ENCODE results near the gene FCMR.
"Not testable (repeated sequence)": the region's sequence is repeated elsewhere in the genome, so short reads cannot be mapped to it uniquely, and the experiment has no call there.

Gene FCMR

DNA sequence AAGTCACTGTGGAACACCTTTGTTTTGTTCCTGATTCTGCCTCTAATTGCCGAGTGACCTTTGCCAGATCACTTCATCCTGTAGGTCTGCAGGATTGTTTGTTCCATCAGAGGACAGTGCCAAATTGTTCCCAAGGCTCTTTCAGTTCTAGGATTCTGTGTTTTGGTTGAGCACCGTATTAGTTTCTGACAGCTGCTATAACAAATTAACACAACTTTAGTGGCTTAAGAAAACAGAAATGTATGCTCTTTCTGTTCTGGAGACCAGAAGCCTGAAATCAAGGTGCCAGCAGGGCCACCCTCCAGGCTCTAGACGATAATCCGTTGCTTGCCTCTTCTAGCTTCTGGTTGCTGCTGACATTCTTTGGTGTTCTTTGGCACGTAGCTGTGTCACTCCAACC is 27.9 kb upstream of the FCMR start:
- DNase-seq (ENCODE audit: low spot score) = no peak

DNA sequence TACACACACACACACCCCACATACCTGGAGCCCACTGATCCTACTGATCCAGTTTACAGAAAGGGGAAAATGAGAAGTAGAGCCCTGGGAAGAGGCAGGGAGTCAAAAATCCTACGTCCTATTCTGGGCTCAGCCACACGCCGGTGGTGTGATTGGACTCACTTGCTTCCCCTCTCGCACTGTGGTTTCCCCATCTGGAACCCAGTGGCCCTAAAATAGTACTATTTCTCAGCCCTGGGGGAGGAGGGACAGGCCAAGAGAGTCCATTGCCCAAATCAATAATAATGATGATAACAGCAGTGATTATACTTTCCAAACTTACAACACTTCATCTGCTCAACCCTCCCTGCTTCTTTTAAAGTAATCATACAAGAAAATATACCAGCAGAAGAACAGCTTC is 27.5 kb upstream of the FCMR start:
- DNase-seq (ENCODE audit: low spot score) = no peak

DNA sequence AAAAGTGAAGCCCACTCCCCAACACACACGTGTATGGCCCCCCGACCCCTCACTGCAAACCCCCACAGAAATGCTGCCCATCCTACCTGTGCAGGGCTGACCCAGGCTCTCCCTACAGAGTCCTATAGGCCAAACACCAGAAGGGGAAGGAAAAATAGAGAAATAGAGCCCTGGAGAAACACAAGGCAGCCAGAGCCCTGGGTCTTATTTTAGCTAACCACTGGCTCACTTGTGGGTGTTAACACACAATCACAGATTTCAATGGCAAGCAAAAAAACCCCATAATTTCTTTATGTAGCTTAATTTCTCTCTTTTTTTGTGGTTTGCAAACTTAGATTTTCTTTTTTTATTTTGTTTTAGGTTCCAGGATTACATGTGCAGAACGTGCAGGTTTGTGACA is 25.5 kb upstream of the FCMR start:
- no peak for DNase-seq (ENCODE audit: low spot score)

DNA sequence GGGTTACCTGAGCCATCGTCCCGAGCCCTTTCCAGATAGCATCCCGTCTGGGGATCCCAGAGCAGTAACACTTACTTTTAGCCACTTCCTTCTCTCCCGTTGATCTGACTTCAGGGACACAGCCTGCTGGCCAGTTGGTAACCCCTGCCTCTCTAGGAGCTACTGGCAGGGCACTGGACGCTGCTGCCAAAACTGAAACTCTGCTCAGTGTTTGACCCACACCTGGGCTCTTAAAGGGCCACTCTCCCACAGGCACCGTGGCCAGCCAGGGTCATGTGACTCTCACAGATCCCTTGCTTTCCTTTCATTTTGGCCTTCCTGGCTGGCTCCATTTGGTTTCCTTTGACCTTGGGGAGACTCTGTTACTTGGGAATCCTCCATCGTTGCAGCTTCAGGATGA is 24.5 kb upstream of the FCMR start, which contains the start of gene PIGR:
TSS of gene PIGR (minus strand) at position 206 of the 400 bp plus-strand sequence. CDS start 5,935 bp downstream, outside the sequence.
- DNase-seq (ENCODE audit: low spot score) = no peak

DNA sequence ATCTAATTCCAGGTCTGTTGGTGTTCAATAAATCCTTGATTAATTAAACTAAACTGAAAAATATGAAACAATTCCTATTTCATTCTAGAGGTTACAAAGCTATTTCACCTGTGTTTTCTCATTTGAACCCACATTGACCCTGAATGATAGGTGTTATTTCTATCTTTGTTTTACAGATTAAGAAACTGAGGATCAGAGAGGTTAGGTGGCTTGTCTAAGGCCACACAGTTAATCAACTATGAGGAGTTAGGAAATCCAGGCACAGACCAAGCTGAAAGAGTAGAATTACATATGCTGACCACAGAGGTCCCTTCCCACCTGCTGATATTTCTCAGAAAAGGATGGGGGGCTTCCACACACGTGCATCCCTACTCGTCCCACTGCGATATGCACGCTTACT is 24.0 kb upstream of the FCMR start:
- DNase-seq (ENCODE audit: low spot score) = no peak

DNA sequence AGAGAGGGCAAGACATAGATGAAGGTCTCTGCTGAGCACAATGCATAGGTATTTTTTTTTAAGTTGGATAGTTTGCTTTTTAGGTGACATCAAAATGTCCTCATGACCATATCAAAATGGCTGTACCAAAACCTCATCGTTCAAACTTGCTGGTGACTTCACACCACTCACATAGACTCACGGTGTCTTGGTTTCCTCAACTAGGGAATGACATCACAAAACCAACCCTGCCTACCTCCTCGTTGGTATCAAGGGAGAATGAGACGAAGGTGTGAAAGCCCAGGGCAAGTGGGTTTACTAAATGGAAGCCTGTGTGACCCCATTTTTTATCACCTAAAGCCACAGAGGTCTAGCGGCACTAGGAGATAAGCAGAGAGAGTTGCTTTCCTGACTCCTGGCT is 23.0 kb upstream of the FCMR start:
- no peak for DNase-seq (ENCODE audit: low spot score)

DNA sequence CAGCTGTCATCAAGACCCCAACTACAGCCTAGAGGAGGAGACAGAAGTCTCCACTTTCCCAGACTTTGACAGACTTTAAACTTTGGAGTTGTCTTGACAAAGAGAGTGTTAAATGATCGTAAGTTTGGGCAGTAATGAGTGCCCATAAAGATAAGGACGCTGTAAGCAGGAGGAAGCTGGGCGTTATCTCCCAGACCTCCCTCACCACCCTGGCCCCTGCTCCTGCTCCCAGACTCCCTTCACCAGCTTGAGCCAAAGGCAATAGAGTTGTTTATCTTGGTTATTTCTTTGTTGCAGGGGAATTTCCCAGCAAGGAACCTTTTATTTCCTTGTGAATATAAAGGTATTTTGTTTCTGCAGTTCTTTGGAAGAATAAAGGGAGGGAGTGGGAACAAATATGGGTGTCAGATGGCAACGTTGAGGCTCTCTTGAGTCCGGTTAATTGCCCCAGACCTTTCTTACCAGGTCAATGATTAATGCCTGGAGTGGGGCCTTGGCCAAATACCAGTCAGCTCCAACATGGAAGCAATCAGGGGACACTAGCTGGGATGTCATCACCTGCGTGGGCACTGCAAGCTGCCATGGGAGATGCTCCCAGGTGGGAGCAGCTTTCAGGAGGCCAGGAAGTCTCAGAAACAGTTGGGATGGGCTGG is 20.2 kb upstream of the FCMR start:
- DNase-seq (ENCODE audit: low spot score) = peak; percentile 52

DNA sequence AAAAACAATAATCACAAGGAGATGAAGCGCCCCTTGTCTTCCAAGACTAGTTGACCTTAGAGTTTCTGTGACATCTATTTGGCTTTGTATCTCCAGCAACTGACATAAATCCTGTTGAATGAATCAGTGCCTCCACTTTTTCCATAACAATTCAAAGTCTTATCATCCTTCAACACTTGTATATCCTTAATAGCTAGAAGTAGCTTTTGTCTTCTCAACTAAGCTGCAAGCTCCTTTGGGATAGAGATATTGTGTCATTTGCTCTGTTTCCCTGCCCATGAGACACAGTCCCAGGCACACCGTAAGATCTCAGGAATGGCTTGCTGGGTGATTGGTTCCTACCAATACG is 18.8 kb upstream of the FCMR start:
- no peak for DNase-seq (ENCODE audit: low spot score)

DNA sequence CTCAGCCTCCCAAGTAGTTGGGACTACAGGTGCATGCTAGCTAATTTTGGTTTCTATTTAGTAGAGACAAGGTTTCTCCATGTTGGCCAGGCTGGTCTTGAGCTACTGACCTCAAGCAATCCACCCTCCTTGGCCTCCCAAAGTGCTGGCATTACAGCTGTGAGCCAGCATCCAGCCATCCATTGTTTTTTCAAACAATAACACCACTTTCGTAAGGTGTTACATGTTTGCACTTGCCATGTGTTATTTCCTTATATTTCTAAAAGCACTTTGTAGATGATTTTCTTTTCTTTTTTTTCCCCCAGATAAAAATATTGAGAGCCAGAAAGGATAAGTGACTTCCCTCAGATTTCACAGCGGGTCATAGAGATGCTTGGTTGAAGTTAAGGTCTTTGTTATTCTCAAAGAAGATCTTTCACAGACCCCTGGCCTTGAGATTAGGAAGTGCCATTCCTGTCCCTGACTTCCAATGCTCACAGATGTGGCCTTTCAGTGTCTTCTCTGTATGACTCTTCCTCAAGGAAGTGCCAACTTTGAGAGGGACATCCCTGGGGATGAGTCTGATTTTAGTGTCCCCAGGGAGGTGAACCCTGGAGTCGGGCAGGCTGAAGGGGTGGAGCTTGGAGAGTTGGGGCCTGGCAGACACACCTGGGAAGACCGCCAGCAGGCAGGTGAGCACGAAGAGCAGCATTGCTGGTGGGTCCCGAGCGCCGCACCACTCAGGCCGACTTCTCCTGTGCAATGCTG is 18.3 kb upstream of the FCMR start:
- DNase-seq (ENCODE audit: low spot score) = no peak

DNA sequence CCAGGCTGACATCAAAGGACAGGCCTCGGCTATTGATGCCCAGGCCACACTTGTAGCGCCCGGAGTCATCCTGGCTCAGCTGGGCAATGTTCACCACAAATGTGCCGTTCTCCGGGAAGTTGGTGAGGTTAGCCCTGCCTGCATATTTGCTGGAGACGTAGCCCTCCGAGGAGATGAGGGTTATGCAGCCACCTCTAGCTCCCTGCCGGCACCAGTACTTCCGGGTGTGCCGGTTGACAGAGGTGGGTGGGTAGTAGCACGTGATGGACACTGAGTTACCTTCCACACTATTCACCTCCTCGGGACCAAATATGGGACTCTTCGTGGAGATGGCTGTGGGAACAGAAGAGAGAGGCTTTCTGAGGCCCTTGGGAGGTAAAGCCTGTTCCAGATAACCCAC is 17.4 kb upstream of the FCMR start:
- no peak for DNase-seq (ENCODE audit: low spot score)

DNA sequence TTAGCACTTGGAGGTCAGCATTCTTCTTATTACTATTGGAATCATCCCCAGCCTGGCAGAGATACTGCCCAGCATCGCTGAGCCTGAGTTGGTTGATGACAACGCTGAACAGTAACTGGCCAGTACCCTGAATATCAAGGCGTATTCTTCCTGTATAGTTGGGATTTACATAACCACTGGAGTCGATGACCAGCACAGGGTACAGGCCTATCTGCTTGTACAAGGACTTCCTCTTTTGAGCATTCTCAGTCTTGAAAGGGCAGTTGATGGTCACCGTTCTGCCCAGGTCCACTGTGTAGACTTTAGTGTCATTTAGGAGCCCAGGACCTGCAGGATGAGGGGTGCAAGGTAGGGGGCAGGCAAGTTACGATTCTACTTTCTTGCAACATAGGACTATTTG is 15.7 kb upstream of the FCMR start:
- DNase-seq (ENCODE audit: low spot score) = no peak

DNA sequence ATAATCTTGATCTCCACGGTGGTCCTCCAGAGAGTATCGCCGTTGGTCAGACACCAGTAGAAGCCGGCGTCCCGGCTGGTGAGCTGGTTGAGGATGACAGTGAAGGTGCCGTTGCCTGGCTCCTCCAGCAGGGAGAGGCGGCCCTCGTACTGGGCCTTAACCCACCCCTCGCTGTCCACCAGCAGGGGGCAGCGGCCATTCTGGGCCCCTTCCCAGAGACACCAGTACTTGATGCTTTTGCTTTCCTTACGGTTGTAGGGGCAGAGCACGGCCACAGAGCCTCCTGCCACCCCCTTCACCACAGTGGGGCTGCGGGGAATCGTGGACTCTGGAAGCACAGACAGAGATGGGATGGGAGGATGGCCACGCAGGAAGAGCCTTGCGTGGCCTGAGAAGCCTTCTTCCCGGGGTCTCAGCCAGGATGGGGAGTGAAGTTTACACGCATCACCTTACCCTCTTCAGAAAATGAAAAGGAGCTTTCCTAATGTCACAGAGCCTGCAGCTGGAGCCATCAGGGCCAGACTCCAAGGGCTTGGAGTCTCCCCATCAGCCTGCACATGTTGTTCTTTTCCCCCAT is 13.8 kb upstream of the FCMR start:
- DNase-seq (ENCODE audit: low spot score) = peak; percentile 60

DNA sequence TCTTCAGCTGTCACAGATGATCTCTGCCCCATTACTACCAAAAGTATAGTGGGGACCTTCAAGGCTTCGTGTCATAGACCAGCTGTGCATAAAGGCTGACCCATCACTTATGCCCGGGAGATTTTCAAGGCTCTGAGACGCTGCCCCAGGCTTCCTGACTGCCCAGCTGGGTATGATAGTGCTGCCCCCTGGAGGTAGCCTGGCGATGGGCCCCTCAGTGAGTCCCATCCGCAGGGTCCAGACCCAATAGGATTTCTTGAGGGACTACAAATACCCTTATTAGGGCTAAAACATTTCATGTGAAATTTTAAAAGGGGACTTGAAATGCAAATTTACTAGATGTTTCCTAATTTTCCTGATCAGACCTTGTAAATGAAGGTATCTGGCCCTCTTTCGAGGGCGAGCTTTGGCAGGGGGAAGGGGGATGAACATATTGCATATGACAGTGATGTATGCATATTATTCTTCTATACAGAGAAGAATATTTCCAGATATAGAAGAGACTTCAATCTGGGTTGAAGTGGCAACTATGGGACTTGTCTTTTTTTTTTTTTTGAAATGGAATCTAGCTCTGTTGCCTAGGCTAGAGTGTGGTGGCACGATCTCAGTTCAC is 11.7 kb upstream of the FCMR start:
- DNase-seq (ENCODE audit: low spot score) = peak; percentile 49

DNA sequence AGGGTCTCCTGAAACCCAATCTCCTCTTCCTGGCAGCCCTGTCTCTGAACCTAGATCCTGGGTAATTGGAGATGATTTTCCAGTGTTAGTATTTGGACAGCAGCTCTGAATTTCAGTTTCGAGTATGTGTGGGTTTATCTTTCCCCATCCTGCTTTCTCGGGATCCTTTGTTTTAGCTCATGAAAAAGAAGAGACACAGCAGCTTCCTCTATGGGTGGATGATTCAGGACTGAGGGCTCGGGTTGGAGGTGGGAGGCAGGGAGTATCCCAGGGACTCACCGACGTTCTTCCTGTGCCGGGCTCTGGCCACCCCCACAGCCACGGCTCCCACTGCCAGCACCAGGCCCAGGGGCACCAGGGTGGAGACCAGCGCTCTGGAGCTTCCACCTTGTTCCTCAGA is 10.4 kb upstream of the FCMR start:
- no peak for DNase-seq (ENCODE audit: low spot score)

DNA sequence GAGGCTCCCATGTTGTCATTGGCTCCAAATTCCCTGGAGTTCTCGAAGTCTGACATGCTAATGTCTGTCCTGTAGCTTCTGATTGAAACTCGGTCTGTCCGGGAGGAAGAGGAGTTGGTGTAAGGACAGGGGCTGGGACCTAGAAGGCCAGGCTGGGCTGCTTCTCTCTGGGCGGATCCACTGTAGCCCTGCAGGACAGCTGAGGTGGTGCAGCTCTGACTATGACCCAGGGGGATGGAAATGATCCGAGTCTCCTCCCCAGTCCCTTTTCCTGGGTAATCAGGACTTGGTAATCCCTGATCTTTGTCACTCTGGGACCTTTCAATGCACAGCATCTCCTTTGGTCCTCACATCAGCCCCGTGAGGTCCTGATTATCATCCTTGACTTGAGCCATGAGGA is 10.0 kb upstream of the FCMR start:
- no peak for DNase-seq (ENCODE audit: low spot score)

DNA sequence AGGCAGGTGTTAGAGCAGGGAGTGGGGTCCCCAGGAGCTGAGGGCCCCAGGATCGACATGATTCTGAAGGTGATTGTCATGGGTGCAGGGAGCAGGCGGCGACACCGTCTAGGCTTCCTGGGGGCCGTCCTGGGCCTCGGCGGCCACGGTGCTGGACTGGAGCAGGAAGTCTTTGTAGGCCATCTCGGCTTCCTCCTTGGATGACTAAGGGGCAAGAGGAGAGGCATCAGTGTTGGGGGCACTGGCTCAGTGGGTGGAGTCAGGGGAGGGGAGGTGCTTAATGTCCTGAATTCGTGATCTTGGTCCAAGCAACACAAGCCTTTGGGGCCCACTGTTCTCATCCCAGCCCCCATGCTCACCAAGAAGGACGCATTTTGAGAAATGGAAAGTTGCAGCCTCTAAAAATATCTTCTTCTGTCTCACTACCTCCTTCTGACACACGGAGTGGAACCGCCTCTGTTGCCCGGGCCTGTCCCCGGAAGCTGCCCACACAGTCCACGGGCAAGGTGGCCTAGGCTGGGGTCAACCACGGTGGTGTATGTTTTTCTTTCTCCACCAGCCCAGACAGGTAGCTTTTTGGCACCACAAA is 8.6 kb upstream of the FCMR start:
- DNase-seq (ENCODE audit: low spot score) = no peak

DNA sequence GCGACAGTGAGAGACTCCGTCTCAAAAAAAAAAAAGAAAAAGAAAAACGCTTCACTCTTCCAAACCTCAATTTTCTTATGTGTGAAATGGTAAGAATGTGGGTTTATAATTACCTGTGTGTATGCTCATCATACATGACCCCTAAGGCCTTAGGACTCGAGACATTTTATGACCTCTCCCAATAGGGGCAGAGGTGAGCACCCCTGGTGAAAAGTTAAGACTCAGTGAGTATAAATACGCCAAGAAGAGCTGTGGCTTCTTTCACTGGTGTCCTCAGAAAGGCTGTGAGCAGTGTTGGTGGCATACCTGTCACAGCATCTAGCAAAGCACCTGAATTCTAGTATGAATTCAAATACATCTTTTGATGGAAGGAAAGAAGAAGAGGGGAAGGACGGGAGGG is 7.8 kb upstream of the FCMR start:
- no peak for DNase-seq (ENCODE audit: low spot score)

DNA sequence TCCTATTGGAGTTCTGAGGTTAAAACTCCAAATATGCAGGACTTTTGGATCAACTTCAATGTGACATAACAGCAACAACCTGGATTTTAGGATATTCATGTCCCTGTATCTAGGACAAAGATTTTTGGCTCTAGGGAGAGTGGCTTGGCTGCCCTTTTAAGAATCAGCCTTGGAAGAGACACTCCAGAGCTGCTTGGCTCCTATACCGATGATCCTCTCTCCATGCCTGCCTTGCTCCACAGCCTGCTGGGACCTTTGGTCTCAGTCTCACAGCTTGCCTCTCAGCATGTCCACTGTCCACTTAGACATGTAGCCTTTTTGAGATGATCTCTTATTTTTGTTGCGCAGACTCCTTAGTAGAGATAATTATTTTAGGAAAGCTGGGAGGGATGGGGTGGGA is 4.5 kb upstream of the FCMR start:
- no peak for DNase-seq (ENCODE audit: low spot score)

DNA sequence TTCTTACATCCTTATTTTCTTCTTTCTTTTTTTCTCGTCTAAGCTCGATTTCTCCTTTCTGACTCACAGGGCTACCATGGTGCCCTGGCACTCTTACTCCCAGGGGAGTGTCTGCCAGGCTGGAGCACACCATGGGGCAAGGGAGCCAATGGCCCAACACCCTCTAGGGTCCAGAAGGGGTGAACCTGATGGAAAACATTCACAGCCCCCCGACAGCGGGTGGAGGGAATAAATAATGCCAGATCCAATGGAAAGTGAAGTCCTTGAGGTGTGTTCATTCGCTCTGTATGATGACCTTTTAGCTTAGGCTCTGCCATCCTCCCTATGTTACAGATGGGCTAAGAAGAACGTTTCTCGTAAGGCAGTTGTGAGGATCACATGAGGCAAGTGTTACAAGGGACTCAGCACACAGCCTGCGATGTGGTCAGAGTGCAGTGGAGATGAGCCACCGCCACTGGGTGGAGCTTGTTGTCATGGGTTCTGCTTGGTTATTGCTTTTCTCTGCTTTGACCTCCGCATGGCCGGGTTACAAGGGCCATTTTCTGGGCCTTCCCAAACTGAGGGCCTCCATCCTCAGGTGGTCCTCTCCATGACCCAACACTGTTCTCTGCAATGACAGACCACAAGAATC is 3.5 kb upstream of the FCMR start:
- DNase-seq (ENCODE audit: low spot score) = no peak

DNA sequence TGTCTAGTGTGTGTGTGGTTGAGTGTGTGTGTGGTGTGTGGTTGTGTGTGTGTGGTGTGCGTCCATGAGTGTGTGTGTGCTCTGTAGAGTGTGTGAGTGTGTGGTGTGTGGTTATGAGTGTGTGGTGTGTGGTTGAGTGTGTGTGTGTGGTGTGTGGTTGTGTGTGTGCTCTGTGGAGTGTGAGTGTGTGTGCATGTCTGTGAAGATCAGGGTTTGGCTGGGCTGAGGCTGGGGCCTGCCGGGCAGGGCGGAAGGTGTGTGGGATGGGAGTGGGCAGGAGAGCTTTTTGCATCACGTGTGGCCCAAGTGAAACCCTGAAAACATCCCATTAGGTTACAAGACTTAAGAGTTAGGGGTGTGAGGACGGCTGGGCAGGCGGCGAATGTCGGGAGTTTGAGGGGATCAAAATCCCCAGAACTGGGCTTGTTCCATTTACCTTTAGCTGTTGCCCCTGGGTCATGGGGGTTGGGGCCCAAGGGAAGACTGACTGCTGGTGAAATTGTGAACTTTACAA is 2.9 kb upstream of the FCMR start:
- no peak for DNase-seq (ENCODE audit: low spot score)

DNA sequence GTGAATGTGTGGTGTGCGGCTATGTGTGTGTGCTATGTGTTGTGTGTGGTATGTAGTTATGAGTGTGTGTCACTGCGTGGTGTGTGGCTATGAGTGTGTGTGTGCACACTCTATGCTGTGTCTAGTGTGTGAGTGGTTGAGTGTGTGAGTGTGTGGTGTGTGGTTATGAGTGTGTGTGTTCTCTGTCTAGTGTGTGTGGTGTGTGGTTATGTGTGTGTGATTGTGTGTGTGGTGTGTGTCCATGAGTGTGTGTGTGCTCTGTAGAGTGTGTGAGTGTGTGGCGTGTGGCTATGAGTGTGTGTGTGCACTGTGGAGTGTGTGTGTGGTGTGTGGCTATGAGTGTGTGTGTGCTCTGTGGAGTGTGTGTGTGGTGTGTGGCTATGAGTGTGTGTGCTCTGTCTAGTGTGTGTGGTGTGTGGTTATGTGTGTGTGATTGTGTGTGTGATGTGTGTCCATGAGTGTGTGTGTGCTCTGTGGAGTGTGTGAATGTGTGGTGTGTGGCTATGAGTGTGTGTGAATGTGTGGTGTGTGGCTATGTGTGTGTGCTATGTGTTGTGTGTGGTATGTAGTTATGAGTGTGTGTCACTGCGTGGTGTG is 2.3 kb upstream of the FCMR start:
- not testable (repeated sequence) for DNase-seq (ENCODE audit: low spot score)

All from hematopoietic multipotent progenitor cell treated with erythropoietin and hydrocortisone succinate and interleukin-3 and kit ligand, for 15 days (in vitro differentiated cells).